IPS-NIHi7 (cell line): ENCODE data around the gene DPP8.
"Not testable (repeated sequence)": the region's sequence is repeated elsewhere in the genome, so short reads cannot be mapped to it uniquely, and the experiment has no call there.

ENCODE experiments used
- DNase-seq: peaks from one replicate; pipeline ENCODE4 v3.0.0; 2012; ENCODE audit warnings: mixed read lengths; ENCODE audit errors: extremely low spot score

DPP8 gene

DNA sequence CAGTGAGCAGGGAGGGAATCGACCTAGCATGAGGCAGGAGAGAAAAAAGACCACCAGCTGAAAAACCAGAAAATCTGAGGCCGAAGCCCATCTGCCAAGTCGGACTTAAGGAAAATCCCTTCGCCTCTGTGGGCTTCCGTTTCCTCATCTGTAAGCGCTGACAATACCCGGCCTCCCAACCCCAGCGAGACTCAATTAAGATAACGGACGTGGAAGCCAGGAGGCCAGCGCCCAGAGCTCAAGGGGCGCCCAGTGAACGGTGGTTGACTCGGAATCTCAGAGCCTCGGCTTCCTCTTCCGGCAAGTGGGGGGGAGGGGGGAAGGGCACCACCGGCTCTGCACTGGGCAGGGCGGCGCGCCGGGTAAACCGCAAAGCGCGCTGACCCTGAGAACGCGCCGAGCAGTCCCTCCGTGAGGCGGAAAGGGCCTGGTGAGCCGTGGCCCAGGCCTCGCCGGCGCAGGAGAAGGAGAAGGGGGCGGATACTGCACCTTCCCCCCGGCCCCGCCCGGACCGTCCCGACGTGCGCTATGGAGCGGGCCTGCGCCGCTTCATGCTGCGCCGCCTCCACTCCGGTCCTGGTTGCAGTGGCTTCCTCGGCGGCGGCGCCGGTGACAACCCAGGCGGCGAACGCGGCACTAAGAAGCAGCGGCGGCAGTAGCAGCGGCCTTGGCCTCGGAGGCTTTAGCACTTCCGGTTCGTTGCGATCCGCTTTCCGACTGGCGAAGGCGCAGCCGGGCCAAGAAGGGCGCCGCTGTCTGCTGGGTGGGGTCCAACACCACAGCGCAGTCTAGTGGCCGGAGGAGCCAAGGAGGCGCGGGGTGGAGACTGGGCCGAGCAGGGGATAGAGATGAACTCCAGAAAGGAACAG, at the start of gene DPP8:
Gene DPP8 (minus strand): TSS at position 693 of the 869 bp plus-strand sequence. CDS start 5,136 bp downstream, outside the sequence.
- peak; percentile 96 for DNase-seq

DNA sequence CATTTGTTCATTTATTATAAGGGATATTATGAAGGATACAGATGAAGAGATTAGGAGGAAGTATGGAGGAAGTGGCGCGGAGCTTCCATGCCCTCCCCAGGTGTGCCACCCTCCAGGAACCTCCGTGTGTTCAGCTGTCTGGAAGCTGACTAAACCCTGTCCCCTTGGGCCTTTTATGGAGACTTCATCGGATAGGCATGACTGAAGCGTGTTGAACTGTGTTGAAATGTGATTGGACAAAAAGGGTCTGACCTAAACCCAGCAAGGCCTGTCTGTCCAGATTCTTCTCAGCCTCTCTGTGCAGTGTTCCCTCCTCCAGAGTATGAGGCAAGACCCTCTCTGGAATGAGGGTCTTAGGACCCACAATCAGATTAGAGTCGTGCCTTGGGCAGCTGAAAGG, 44.4 kb upstream of the DPP8 start:
- DNase-seq = no peak

DNA sequence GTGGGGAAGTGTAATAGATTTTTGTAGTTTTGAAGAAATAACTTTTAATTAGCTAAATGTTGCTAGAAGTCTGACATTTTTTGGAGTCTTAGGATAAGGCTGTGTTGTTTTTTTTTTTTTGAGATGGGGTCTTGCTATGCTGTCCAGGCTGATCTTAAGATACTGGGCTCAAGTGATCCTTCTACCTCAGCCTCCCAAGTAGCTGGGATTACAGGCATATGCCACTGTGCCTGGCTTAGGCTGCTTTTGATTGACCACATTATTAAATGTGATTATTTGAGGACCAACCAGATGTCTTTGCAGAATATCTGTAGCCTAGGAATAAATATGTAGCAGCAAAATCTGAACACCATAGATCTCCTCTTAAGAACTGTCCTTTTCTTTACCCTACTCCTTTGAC, 42.5 kb upstream of the DPP8 start:
- no peak for DNase-seq

DNA sequence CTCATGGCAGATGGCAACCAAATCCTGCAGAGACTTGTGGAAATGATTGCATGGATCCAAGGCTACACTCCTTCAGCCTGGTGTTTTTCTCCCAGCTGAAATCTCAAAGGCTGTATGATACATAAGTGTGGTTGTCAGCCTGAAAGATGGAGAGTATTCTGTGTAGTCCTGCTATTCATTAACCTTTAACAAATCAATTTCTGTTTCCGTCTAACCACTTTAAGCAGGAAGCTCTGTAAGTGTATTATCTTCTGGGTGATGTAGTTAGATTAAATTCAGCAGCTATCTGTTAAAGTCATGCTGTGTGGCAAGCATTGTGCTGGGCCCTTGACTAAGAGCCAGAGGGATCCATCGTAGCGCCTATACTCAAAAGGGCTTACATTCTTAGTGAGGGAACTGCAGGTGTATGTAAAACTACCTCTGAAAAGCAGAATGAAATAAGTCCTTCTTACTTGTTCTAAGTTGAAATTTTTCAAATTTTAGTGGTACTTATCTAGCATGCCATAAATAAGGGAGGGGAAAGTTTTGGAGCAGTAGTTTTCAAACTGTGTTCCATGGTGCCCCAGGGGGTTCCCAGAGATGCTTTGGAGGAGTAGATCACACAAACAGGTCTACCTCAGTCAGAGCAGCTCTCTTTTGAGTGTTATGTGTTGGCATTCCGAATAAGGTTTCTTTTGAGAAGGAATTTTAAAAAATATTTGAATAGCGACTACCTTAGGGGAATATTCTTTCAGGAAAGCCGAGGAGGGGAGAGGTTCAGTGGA, 41.7 kb upstream of the DPP8 start:
- no peak for DNase-seq

DNA sequence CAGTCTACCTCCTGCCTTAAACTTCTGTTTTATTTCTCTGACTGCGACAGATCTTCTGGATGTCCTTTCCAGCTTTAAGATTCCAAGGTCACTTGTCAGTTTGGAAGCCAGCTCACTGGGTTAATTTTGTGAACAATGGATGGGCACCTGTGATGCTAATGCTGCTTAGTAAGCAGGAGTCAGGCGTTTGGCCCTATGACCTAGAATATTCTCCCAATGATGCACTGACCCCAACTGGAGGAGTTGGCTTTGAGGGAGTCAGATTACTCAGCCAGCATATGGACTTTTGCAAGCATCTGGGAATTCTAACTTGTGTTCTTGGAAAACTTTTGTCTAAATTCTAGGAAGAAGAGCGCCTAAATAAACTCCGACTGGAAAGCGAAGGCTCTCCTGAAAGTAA, 40.8 kb upstream of the DPP8 start:
- DNase-seq = no peak

DNA sequence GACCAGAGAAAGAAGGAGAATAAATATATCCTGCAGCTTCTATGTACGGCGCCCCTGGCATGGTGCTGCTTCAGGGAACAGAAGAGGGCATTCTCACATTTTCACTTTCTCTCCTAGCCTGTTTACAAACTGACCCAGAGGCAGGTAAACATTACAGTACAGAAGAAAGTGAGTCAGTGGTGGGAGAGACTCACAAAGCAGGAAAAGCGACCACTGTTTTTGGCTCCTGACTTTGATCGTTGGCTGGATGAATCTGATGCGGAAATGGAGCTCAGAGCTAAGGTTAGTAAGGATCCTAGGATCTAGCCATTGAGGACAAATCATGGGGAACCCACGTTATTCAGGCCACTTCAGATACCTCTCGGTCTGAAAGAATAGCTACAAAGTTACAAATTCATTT, 39.1 kb upstream of the DPP8 start:
- no peak for DNase-seq

DNA sequence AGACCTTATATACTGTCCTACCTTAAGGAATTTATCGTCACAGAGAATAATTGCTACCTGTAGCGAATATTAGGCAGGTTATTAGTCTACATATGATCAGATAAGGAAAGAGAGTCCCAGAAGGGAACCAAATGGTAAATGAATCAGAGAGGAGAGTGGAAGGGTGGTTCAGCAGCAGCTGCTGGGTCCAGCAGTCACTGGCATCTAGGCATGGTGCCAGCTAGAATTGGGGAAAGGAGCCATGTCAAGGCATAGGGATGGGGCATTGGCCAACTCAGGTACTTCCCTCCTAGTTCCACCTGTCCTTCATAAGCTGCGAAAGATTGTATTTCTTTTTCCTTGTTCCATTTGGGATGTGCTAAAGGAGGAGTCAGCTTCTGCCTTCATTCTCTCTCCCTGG, 36.2 kb upstream of the DPP8 start:
- DNase-seq = no peak

DNA sequence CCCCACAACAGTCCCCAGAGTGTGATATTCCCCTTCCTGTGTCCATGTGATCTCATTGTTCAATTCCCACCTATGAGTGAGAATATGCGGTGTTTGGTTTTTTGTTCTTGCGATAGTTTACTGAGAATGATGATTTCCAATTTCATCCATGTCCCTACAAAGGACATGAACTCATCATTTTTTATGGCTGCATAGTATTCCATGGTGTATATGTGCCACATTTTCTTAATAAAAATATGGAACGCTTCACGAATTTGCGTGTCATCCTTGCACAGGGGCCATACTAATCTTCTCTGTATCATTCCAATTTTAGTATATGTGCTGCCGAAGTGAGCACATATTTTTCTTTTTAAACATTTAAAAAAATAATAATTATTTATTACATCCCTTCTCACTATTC, 35.4 kb upstream of the DPP8 start:
- not testable (repeated sequence) for DNase-seq

DNA sequence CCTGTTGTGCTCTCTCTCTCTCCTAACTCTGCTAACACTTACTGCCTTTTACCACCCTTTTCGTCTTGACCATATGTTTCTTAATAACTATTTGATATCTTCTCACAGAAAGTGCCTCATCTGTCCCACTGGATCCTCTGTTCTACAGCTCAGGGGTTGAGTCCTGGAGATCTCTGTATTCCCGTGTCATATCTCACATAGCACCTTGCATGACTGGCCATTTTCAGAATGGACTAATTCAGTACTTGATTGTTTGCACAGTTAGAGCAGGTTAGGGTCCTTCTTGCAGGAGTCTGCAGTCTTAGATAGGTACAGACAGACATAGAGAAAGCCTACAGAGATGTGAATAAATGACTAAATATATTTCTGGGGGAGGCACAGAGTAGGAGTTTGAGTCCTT, 33.7 kb upstream of the DPP8 start:
- DNase-seq = no peak

DNA sequence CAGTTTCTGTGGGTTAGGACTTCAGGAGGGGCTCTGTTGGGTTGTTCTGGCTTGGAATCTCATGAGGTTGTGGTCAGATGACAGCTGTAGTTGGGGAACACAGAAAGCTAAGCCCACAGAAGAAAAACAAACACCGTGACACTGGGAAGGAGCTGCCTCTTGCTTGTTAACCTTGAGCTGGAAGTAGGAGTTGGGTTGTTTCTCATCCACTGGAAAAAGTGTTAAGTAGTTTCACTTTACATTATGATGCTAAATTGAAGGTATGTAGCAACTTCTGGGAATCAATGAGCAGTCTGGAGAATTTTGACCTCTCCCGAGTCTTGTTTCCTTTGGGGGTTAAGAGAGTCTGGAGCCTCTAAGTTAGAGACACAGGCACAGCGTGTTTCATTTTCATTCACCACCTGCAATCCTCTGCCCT, 33.2 kb upstream of the DPP8 start:
- DNase-seq = no peak

DNA sequence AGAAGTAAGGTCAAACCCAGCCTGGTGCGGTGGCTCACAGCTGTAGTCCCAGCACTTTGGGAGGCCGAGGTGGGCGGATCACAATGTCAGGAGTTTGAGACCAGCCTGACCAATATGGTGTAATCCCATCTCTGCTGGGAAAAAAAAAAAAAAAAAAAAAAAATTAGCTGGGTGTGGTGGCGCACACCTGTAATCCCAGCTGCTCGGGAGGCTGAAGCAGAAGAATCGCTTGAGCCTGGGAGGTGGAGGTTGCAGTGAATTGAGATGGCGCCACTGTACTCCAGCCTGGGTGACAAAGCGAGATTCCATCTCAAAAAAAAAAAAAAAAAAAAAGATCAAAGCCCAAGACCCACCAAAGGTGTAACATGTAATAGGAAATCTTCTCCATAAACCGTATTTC, 31.8 kb upstream of the DPP8 start:
- DNase-seq = not testable (repeated sequence)

DNA sequence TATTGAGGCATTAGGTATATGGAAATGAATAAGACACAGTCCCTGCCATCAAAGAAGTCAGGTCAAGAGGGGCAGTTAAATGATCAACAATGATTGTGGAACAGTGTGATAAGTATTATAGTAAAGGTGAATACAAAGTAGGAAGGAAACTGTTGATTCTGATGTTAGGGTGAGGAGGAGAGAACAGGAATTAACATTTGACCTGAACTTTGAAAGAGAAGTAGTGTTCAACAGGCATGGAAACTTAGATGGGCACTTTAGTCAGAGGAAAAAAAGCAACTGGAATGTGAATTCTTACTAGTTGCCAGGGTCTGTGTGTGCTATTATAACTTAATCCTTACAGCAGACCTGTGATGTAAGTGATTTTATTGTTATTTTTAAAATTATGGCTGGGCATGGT, 30.4 kb upstream of the DPP8 start:
- no peak for DNase-seq

DNA sequence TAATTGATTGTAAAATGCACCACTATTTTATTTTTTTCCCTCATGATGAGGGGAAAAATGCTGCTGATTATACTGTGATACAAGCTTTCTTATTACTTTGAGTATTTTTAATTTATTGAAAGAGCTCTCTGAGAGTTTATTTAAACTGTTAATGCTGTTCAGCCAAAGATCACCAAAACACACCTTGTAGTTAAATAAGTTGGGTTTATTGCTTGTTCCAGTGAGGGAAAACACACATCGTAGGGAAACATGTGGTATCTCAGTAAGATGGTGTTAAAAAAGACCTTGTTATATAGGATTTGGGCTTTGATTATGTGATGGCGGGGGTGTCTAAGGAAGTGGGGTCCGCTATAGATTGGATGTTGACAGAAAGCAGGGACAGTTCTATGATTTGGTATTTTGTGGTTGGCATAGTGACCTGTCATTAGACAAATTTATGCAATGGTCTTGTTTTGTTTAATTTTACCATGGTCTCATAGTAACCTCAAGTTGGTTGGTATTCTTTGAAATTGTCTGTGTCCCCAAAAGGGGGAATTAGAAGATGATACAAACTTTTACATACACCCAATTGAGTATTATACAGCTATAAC, 23.8 kb upstream of the DPP8 start:
- no peak for DNase-seq

DNA sequence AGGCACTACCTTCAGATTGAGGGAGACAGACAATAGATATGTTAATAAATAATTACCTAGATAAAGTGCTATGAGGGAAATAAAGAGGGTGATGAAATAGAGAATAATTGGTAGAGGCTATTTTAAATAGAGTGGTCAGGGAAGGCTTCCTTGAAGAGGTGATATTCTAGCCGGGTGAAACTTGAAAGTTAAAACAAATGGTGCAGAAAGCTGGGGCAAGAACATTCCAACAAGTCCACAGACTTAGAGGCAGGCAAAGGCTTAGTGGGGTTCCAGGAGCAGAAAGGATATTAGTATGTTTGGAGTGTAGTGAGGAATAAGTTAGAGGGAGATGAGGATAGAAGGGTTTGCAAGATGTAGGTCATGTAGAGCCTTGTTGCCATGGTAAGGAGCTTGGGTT, 22.8 kb upstream of the DPP8 start:
- no peak for DNase-seq

DNA sequence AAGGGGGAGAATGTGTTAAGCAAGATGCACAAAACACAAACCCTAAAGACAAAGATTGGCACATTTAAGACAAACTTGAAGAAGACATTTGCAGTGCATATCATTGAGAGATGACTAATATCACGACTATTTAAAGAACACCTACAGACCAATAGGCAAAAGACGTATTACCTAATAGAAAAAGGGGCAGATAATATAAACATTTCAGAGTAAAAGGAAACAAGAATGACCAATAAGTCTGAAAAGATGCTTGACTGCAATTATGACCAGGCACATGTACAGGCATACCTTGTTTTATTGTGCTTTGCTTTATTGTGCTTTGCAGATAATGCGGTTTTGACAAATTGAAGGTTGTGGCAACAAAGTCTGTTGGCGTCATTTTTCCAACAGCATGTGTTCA, 17.7 kb upstream of the DPP8 start:
- DNase-seq = no peak

DNA sequence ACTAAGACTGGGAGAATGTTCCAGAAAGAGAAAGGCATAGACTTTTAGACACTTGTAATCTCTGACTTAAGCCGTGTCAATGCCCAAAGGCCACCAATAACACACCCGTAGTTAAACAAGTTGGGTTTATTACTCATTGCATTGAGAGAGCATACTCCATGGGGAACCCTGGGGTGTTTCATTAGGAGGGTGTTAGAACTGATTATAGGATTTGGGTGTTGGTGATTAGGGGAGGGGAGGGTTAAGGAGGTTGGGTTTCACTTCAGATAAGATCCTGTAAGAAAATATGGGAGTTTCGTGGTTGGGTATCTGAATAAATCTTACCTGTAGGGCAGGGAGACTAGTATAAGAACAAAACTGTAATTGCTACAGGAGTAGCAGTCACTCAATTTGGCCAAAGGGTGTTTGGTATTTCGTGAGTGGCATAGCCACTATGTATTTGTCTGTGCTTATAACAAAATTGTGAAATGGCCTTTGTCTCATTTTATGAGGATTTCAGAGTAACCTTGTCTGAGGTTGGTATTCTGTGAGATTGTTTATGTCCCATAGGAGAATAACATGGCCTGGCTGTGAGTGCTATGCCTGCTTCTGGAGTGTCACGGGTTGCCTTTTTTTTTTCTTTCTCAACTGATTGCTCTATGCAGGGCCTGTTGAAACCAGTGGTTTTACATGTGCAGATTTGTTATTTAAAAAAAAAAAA, 15.7 kb upstream of the DPP8 start:
- DNase-seq = no peak

DNA sequence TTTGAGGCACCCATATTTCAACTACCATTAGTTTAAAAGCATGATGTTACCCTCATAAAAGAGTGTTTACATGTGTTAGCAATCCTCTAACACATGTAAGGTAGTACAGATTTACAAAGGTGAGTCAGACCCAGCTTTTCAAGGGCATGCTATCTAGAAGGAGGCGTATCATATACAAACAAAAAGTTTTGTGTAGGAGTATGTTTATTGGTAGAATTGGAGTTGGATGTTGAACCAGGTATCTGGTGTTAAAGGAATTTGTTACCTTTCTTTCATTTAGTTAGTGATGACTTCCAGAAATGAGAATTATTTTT, 15.2 kb upstream of the DPP8 start:
- no peak for DNase-seq

DNA sequence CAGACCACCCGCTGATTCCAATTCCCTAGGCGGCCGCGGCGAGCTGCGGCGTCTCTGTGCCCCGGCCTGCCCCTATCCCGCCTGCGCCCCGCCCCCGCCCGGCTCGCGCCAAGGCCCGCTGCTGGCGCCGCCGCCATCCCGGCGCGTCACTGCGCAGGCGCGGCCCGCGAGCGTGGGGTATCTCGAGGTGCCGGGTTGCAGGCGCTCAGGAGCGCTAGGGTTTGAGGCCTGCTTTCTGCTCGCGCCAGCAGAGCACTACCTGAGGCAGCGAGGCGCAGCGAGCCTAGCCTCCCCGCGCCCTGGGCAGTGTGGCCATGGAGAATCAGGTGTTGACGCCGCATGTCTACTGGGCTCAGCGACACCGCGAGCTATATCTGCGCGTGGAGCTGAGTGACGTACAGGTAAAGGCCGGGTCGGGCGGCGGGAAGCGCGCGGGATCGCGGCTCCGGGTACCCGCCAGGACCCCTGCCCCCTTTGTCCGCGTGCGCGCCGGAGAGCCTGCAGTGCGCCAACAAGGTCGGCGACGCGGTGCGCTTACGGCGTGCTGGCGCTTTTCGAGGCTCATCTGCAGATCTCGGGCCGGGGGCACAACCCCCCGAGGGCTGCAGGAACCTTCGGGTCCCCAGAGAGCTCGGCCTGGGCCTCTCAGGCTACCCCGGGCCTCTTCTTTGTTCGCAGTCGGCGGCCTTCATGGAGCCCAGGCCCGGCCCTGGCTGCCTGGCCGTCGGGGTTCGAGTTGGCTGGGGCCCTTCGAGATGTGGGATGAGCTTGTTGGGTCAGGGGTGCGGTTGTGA, 13.0 kb upstream of the DPP8 start, which contains the start of gene HACD3:
Gene HACD3 (plus strand): TSS at position 146 of the 794 bp plus-strand sequence. CDS start 169 bp downstream, at position 315.
- DNase-seq = peak; percentile 99

DNA sequence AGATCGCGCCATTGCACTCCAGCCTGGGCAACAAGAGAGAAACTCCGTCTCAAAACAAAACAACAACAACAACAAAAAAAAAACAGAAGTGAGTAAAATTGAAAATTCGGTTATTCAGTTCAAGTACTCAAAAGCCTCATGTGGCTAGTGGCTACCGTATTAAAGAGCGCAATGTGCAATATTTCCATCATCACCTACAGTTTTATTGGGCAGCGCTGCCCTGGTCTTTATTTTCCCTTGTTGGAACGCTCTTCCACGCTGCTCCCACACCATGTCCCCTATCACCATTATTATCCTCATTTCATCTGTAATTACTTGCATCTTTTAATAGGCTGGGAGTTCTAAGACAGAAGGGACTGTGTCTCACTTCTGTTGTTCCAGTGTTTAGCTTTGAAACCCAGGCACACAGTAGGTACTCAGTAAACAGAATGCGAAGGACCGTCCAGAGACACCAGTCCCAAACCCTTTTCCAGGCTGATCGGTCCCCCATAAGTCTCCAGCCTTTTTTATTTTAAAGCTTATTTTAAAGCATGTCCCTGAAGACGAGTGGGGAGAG, 12.4 kb upstream of the DPP8 start:
- DNase-seq = no peak

DNA sequence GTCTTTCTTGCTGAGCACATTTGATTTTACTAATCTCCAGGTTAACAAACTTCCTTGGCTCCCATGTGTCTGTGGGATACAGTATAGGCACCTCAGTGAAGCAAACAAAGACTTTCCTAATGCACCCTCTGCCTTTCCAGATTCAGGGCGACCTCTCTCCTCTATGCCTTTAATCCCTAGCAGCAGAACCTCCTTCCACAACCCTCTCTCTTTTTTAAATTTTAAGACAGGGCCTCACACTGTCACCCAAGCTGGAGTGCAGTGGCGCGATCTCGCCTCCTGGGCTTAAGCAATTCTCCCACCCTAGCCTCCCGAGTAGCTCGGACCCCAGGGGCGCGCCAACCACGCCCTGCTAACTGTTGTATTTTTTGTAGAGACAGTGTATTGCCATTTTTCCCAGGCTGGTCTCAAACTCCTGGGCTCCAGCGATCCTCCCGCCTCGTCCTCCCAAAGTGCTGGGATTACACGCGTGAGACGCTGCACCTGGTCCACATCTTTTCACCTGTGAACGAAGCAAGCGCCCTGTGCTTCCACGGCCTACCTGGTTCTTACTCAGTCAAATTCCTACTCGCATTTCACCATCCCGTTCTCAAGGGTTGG, 11.1 kb upstream of the DPP8 start:
- no peak for DNase-seq

DNA sequence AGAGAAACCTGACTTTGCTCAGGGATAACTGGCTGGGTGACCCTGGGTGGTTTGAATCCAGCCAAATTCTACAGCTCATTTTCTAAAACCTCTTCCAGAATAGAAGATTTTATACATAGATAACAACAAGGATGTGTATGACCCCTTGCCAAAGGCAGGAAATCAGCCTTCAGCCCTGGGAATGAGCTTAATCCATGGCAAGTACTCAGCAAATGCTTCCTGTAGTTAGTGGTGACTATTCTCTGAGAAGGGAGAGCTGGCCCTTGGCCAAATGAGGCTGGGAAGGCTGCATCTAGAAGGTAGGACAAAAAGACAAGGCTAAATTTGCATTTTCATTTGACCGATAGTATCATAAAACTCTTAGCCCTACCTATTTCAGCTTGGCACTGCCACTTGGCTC, 8.1 kb upstream of the DPP8 start:
- DNase-seq = no peak
